ENCODE measurements around the gene USP17L13.
"Not testable (repeated sequence)": the region's sequence is repeated elsewhere in the genome, so short reads cannot be mapped to it uniquely, and the experiment has no call there.

The USP17L13 gene, protein sequence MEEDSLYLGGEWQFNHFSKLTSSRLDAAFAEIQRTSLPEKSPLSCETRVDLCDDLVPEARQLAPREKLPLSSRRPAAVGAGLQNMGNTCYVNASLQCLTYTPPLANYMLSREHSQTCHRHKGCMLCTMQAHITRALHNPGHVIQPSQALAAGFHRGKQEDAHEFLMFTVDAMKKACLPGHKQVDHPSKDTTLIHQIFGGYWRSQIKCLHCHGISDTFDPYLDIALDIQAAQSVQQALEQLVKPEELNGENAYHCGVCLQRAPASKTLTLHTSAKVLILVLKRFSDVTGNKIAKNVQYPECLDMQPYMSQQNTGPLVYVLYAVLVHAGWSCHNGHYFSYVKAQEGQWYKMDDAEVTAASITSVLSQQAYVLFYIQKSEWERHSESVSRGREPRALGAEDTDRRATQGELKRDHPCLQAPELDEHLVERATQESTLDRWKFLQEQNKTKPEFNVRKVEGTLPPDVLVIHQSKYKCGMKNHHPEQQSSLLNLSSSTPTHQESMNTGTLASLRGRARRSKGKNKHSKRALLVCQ

DNA sequence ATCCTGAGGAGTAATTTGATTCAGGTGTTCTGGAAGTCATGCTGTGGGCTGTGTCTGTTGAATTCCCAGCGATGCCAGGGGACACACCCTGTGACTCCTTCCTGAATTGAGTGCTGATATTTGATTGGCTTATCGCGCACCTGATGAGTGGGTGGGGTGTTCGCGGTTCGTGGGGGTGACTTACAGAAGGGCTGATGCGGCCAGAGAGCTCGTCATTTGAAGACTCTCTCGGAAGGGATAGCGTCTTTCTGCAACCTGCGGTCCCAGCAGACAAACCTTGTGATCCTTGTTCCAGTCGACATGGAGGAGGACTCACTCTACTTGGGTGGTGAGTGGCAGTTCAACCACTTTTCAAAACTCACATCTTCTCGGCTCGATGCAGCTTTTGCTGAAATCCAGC, at the start of gene USP17L13:
USP17L13 (plus strand) TSS at position 301 of the 400 bp plus-strand sequence; CDS start at position 301, 0 bp downstream.
- not testable (repeated sequence) for H3K27me3 ChIP-seq (ENCODE audit: control insufficient read depth in 1 of 2, insufficient read depth in 2 of 2, low read length in 2 of 2)

DNA sequence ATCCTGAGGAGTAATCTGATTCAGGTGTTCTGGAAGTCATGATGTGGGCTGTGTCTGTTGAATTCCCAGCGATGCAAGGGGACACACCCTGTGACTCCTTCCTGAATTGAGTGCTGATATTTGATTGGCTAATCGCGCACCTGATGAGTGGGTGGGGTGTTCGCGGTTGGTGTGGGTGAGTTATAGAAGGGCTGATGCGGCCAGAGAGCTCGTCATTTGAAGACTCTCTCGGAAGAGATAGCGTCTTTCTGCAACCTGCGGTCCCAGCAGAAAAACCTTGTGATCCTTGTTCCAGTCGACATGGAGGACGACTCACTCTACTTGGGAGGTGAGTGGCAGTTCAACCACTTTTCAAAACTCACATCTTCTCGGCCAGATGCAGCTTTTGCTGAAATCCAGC, 14.3 kb upstream of the USP17L13 start, which contains the start of gene USP17L10:
USP17L10 (plus strand) TSS at position 301 of the 400 bp plus-strand sequence; CDS start at position 301, 0 bp downstream.
- not testable (repeated sequence) for H3K9ac ChIP-seq (ENCODE audit: low read depth in 1 of 2, low read length in 2 of 2); H3K27ac ChIP-seq (ENCODE audit: low read depth, low read length); H3K4me3 ChIP-seq (ENCODE audit: low read depth in 1 of 2, low read length in 2 of 2); H3K9me3 ChIP-seq (ENCODE audit: control insufficient read depth in 1 of 2, low read length in 2 of 2); H3K4me1 ChIP-seq (ENCODE audit: control insufficient read depth in 1 of 2, insufficient read depth in 2 of 2, low read length in 2 of 2); H3K36me3 ChIP-seq (ENCODE audit: control insufficient read depth in 1 of 2, insufficient read depth in 2 of 2, low read length in 2 of 2); H3K27me3 ChIP-seq (ENCODE audit: control insufficient read depth in 1 of 2, insufficient read depth in 2 of 2, low read length in 2 of 2)

More for the DNA sequence above, at the start of gene USP17L13:
- not testable (repeated sequence) for H3K4me3 ChIP-seq (ENCODE audit: low read depth in 1 of 2, low read length in 2 of 2); H3K27ac ChIP-seq (ENCODE audit: low read depth, low read length); H3K4me1 ChIP-seq (ENCODE audit: control insufficient read depth in 1 of 2, insufficient read depth in 2 of 2, low read length in 2 of 2); H3K9ac ChIP-seq (ENCODE audit: low read depth in 1 of 2, low read length in 2 of 2); H3K9me3 ChIP-seq (ENCODE audit: control insufficient read depth in 1 of 2, low read length in 2 of 2); H3K36me3 ChIP-seq (ENCODE audit: control insufficient read depth in 1 of 2, insufficient read depth in 2 of 2, low read length in 2 of 2)

DNA sequence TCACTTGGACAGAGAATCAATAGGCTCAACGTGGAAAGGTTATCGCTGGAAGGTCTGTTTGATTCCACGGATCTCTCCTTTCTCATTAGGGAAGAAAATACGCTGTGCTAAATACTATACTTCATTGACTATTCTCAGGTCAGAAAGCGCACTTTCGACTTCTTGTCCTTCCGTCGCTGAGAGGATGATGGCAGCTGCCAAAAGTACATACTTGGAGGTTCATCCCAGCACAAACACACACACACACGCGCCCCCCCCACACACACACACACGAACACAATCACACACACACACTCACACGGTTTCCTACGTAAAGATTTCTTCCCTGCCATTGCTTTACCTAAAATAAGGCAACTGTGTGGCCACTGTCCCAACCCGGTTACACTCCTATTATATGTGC, 10.0 kb upstream of the USP17L13 start:
- H3K4me3 ChIP-seq (ENCODE audit: low read depth in 1 of 2, low read length in 2 of 2); H3K27ac ChIP-seq (ENCODE audit: low read depth, low read length); H3K9ac ChIP-seq (ENCODE audit: low read depth in 1 of 2, low read length in 2 of 2); H3K36me3 ChIP-seq (ENCODE audit: control insufficient read depth in 1 of 2, insufficient read depth in 2 of 2, low read length in 2 of 2); H3K9me3 ChIP-seq (ENCODE audit: control insufficient read depth in 1 of 2, low read length in 2 of 2); H3K4me1 ChIP-seq (ENCODE audit: control insufficient read depth in 1 of 2, insufficient read depth in 2 of 2, low read length in 2 of 2); H3K27me3 ChIP-seq (ENCODE audit: control insufficient read depth in 1 of 2, insufficient read depth in 2 of 2, low read length in 2 of 2): not testable (repeated sequence)

DNA sequence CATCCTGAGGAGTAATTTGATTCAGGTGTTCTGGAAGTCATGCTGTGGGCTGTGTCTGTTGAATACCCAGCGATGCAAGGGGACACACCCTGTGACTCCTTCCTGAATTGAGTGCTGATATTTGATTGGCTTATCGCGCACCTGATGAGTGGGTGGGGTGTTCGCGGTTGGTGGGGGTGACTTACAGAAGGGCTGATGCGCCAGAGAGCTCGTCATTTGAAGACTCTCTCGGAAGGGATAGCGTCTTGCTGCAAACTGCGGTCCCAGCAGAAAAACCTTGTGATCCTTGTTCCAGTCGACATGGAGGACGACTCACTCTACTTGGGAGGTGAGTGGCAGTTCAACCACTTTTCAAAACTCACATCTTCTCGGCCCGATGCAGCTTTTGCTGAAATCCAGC, 9.6 kb upstream of the USP17L13 start, which contains the start of gene USP17L11:
USP17L11 (plus strand) TSS at position 301 of the 400 bp plus-strand sequence; CDS start at position 301, 0 bp downstream.
- not testable (repeated sequence) for H3K4me3 ChIP-seq (ENCODE audit: low read depth in 1 of 2, low read length in 2 of 2); H3K4me1 ChIP-seq (ENCODE audit: control insufficient read depth in 1 of 2, insufficient read depth in 2 of 2, low read length in 2 of 2); H3K9me3 ChIP-seq (ENCODE audit: control insufficient read depth in 1 of 2, low read length in 2 of 2); H3K36me3 ChIP-seq (ENCODE audit: control insufficient read depth in 1 of 2, insufficient read depth in 2 of 2, low read length in 2 of 2); H3K27ac ChIP-seq (ENCODE audit: low read depth, low read length); H3K27me3 ChIP-seq (ENCODE audit: control insufficient read depth in 1 of 2, insufficient read depth in 2 of 2, low read length in 2 of 2); H3K9ac ChIP-seq (ENCODE audit: low read depth in 1 of 2, low read length in 2 of 2)

DNA sequence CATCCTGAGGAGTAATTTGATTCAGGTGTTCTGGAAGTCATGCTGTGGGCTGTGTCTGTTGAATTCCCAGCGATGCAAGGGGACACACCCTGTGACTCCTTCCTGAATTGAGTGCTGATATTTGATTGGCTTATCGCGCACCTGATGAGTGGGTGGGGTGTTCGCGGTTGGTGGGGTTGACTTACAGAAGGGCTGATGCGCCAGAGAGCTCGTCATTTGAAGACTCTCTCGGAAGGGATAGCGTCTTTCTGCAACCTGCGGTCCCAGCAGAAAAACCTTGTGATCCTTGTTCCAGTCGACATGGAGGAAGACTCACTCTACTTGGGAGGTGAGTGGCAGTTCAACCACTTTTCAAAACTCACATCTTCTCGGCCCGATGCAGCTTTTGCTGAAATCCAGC, 4.8 kb upstream of the USP17L13 start, which contains the start of gene USP17L12:
USP17L12 (plus strand) TSS at position 301 of the 400 bp plus-strand sequence; CDS start at position 301, 0 bp downstream.
- not testable (repeated sequence) for H3K36me3 ChIP-seq (ENCODE audit: control insufficient read depth in 1 of 2, insufficient read depth in 2 of 2, low read length in 2 of 2); H3K9ac ChIP-seq (ENCODE audit: low read depth in 1 of 2, low read length in 2 of 2); H3K9me3 ChIP-seq (ENCODE audit: control insufficient read depth in 1 of 2, low read length in 2 of 2); H3K4me1 ChIP-seq (ENCODE audit: control insufficient read depth in 1 of 2, insufficient read depth in 2 of 2, low read length in 2 of 2); H3K27ac ChIP-seq (ENCODE audit: low read depth, low read length); H3K4me3 ChIP-seq (ENCODE audit: low read depth in 1 of 2, low read length in 2 of 2); H3K27me3 ChIP-seq (ENCODE audit: control insufficient read depth in 1 of 2, insufficient read depth in 2 of 2, low read length in 2 of 2)

DNA sequence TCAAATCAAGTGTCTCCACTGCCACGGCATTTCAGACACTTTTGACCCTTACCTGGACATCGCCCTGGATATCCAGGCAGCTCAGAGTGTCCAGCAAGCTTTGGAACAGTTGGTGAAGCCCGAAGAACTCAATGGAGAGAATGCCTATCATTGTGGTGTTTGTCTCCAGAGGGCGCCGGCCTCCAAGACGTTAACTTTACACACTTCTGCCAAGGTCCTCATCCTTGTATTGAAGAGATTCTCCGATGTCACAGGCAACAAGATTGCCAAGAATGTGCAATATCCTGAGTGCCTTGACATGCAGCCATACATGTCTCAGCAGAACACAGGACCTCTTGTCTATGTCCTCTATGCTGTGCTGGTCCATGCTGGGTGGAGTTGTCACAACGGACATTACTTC, 5.6 kb downstream of the USP17L13 start:
- H3K27me3 ChIP-seq (ENCODE audit: control insufficient read depth in 1 of 2, insufficient read depth in 2 of 2, low read length in 2 of 2); H3K27ac ChIP-seq (ENCODE audit: low read depth, low read length); H3K9ac ChIP-seq (ENCODE audit: low read depth in 1 of 2, low read length in 2 of 2); H3K4me1 ChIP-seq (ENCODE audit: control insufficient read depth in 1 of 2, insufficient read depth in 2 of 2, low read length in 2 of 2); H3K9me3 ChIP-seq (ENCODE audit: control insufficient read depth in 1 of 2, low read length in 2 of 2); H3K4me3 ChIP-seq (ENCODE audit: low read depth in 1 of 2, low read length in 2 of 2); H3K36me3 ChIP-seq (ENCODE audit: control insufficient read depth in 1 of 2, insufficient read depth in 2 of 2, low read length in 2 of 2): not testable (repeated sequence)

DNA sequence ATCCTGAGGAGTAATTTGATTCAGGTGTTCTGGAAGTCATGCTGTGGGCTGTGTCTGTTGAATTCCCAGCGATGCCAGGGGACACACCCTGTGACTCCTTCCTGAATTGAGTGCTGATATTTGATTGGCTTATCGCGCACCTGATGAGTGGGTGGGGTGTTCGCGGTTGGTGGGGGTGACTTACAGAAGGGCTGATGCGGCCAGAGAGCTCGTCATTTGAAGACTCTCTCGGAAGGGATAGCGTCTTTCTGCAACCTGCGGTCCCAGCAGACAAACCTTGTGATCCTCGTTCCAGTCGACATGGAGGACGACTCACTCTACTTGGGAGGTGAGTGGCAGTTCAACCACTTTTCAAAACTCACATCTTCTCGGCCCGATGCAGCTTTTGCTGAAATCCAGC, 9.4 kb downstream of the USP17L13 start, which contains the start of gene USP17L15:
USP17L15 (plus strand) TSS at position 301 of the 400 bp plus-strand sequence; CDS start at position 301, 0 bp downstream.
- H3K36me3 ChIP-seq (ENCODE audit: control insufficient read depth in 1 of 2, insufficient read depth in 2 of 2, low read length in 2 of 2); H3K4me3 ChIP-seq (ENCODE audit: low read depth in 1 of 2, low read length in 2 of 2); H3K9ac ChIP-seq (ENCODE audit: low read depth in 1 of 2, low read length in 2 of 2); H3K27ac ChIP-seq (ENCODE audit: low read depth, low read length); H3K9me3 ChIP-seq (ENCODE audit: control insufficient read depth in 1 of 2, low read length in 2 of 2); H3K4me1 ChIP-seq (ENCODE audit: control insufficient read depth in 1 of 2, insufficient read depth in 2 of 2, low read length in 2 of 2); H3K27me3 ChIP-seq (ENCODE audit: control insufficient read depth in 1 of 2, insufficient read depth in 2 of 2, low read length in 2 of 2): not testable (repeated sequence)

DNA sequence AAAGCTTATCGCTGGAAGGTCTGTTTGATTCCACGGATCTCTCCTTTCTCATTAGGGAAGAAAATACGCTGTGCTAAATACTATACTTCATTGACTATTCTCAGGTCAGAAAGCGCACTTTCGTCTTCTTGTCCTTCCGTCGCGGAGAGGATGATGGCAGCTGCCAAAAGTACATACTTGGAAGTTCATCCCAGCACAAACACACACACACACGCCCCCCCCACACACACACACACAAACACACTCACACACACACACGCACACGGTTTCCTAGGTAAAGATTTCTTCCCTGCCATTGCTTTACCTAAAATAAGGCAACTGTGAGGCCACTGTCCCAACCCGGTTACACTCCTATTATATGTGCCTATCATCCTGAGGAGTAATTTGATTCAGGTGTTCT, 13.8 kb downstream of the USP17L13 start:
- H3K27ac ChIP-seq (ENCODE audit: low read depth, low read length); H3K4me3 ChIP-seq (ENCODE audit: low read depth in 1 of 2, low read length in 2 of 2); H3K27me3 ChIP-seq (ENCODE audit: control insufficient read depth in 1 of 2, insufficient read depth in 2 of 2, low read length in 2 of 2); H3K4me1 ChIP-seq (ENCODE audit: control insufficient read depth in 1 of 2, insufficient read depth in 2 of 2, low read length in 2 of 2); H3K9ac ChIP-seq (ENCODE audit: low read depth in 1 of 2, low read length in 2 of 2); H3K36me3 ChIP-seq (ENCODE audit: control insufficient read depth in 1 of 2, insufficient read depth in 2 of 2, low read length in 2 of 2); H3K9me3 ChIP-seq (ENCODE audit: control insufficient read depth in 1 of 2, low read length in 2 of 2): not testable (repeated sequence)

DNA sequence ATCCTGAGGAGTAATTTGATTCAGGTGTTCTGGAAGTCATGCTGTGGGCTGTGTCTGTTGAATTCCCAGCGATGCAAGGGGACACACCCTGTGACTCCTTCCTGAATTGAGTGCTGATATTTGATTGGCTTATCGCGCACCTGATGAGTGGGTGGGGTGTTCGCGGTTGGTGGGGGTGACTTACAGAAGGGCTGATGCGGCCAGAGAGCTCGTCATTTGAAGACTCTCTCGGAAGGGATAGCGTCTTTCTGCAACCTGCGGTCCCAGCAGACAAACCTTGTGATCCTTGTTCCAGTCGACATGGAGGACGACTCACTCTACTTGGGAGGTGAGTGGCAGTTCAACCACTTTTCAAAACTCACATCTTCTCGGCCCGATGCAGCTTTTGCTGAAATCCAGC, 18.9 kb downstream of the USP17L13 start, which contains the start of gene USP17L17:
USP17L17 (plus strand) TSS at position 301 of the 400 bp plus-strand sequence; CDS start at position 301, 0 bp downstream.
- not testable (repeated sequence) for H3K9ac ChIP-seq (ENCODE audit: low read depth in 1 of 2, low read length in 2 of 2); H3K4me3 ChIP-seq (ENCODE audit: low read depth in 1 of 2, low read length in 2 of 2); H3K27me3 ChIP-seq (ENCODE audit: control insufficient read depth in 1 of 2, insufficient read depth in 2 of 2, low read length in 2 of 2); H3K4me1 ChIP-seq (ENCODE audit: control insufficient read depth in 1 of 2, insufficient read depth in 2 of 2, low read length in 2 of 2); H3K36me3 ChIP-seq (ENCODE audit: control insufficient read depth in 1 of 2, insufficient read depth in 2 of 2, low read length in 2 of 2); H3K9me3 ChIP-seq (ENCODE audit: control insufficient read depth in 1 of 2, low read length in 2 of 2); H3K27ac ChIP-seq (ENCODE audit: low read depth, low read length)

DNA sequence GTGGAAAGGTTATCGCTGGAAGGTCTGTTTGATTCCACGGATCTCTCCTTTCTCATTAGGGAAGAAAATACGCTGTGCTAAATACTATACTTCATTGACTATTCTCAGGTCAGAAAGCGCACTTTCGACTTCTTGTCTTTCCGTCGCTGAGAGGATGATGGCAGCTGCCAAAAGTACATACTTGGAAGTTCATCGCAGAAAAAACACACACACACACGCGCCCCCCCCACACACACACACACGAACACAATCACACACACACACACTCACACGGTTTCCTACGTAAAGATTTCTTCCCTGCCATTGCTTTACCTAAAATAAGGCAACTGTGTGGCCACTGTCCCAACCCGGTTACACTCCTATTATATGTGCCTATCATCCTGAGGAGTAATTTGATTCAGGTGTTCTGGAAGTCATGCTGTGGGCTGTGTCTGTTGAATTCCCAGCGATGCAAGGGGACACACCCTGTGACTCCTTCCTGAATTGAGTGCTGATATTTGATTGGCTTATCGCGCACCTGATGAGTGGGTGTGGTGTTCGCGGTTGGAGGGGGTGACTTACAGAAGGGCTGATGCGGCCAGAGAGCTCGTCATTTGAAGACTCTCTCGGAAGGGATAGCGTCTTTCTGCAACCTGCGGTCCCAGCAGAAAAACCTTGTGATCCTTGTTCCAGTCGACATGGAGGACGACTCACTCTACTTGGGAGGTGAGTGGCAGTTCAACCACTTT, 23.4 kb downstream of the USP17L13 start, which contains the start of gene USP17L18:
USP17L18 (plus strand) TSS at position 678 of the 728 bp plus-strand sequence; CDS start at position 678, 0 bp downstream.
- H3K36me3 ChIP-seq (ENCODE audit: control insufficient read depth in 1 of 2, insufficient read depth in 2 of 2, low read length in 2 of 2); H3K9ac ChIP-seq (ENCODE audit: low read depth in 1 of 2, low read length in 2 of 2); H3K9me3 ChIP-seq (ENCODE audit: control insufficient read depth in 1 of 2, low read length in 2 of 2); H3K4me3 ChIP-seq (ENCODE audit: low read depth in 1 of 2, low read length in 2 of 2); H3K4me1 ChIP-seq (ENCODE audit: control insufficient read depth in 1 of 2, insufficient read depth in 2 of 2, low read length in 2 of 2); H3K27ac ChIP-seq (ENCODE audit: low read depth, low read length); H3K27me3 ChIP-seq (ENCODE audit: control insufficient read depth in 1 of 2, insufficient read depth in 2 of 2, low read length in 2 of 2): not testable (repeated sequence)
